HG02938 (cell line): ENCODE data around the gene ZNF611.
"Not testable (repeated sequence)": the region's sequence is repeated elsewhere in the genome, so short reads cannot be mapped to it uniquely, and the experiment has no call there.

ENCODE experiments used
- ATAC-seq: cut with Tn5 transposase; IDR thresholded peaks from one replicate; pipeline ENCODE4 v1.9.1; 2021; ENCODE audit warnings: mild to moderate bottlenecking, moderate library complexity; ENCODE audit not compliant: unreplicated experiment

The ZNF611 gene

DNA sequence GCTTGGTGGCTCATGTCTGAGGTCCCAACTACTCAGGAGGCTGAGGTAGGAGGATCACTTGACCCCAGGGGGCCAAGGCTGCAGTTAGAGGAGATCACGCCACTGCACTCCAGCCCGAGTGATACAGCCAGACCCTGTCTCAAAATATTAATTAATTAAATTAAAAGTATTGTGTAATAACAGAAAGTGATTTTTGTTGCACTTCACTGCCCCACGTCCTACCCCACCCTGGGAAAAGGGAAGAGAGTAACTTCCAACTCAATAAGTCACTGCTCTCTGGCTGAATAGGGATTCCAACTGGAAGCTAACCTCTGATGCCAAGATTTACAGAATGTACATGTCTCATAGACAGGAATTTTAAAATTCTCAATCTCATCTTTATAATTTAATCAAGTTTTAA, 47.2 kb downstream of the ZNF611 start:
- no peak for ATAC-seq

GRCh38 chr19:52685811-52686210, 49.0 kb downstream of the ZNF611 start:
- no peak for ATAC-seq

DNA sequence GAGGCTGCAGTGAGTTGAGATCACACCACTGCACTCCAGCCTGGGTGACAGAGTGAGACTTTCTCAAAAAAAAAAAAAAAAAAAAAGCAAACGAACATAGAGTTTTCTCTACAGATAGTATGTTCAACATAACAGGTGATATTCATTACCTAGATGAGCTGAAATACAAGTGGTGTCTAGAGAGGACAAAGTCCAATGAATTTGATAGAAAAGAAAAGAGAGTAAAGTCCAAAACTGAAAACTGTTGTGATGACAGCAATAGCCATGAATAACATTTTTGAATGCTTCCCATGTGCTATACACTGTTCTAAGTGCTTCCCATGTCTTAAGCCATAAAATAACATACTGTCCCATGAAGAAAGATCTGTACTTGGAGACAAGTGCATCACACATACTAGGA, 53.6 kb downstream of the ZNF611 start:
- not testable (repeated sequence) for ATAC-seq

DNA sequence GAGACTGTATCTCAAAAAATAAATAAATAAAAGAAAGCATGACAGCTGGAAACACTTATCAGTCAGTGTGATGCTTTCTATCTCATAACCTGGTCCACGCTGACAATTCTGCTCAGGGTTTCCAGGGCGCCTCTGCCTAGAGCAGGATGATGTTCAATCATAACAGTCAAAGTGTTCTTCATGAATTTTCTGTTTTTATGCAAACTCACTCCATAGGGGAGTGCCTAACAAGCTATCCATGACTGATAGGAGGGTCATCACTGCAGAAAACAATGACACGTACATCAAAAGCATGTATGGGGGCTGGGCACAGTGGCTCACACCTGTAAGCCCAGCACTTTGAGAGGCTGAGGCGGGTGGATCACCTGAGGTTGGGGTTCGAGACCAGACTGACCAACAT, 55.2 kb downstream of the ZNF611 start:
- no peak for ATAC-seq

DNA sequence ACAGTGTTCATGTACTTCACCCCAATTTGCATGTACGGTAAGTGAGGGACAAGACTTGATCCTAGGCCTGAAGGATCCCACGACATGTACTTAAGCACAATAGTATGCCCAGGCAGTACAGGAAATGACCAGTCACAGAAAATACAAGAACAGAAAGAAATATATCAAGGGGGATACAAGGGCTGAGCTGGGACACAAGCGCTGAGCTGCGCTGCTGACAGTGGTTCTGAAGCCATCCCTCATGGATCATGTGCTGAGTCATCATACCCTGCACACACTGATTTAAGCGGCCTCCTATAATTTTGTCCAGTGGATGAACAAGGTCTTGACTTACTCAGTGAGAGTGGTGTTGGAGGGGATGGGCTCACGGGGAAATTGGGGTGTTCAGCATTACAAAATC, 59.6 kb downstream of the ZNF611 start:
- not testable (repeated sequence) for ATAC-seq

DNA sequence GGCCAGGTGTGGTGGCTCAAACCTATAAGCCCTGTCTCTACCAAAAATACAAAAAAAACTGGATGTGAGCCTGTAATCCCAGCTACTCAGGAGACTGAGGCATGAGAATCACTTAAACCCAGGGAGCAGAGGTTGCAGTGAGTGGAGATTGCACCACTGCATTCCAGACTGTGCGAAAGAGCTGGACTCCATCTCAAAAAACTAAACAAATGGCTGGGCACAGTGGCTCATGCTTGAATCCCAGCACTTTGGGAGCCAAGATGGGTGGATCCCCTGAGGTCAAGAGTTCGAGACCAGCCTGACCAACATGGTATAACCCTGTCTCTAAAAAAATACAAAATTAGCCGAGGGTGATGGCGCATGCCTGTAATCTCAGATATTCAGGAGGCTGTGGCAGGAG, 61.8 kb downstream of the ZNF611 start:
- no peak for ATAC-seq

GRCh38 chr19:52670046-52670445, 64.8 kb downstream of the ZNF611 start:
- ATAC-seq = no peak

DNA sequence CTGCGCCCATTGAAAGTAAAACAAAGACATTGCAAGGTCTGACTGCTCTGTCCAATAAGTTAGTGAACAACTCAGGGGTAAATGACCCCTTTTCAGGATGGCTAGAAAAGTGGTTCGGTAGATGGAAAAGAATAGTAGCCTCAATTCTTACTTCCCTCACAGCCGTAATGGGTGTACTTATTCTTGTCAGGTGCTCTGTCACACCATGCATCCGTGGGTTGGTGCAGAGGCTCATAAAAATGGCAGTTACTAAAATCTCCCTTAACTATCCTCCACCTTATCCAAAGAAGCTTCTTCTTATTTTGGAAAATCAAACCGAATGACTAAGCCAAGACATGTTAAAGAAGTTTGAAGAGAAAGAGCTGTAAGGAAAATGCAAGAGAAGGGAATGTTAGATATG, 65.3 kb downstream of the ZNF611 start:
- ATAC-seq = no peak

DNA sequence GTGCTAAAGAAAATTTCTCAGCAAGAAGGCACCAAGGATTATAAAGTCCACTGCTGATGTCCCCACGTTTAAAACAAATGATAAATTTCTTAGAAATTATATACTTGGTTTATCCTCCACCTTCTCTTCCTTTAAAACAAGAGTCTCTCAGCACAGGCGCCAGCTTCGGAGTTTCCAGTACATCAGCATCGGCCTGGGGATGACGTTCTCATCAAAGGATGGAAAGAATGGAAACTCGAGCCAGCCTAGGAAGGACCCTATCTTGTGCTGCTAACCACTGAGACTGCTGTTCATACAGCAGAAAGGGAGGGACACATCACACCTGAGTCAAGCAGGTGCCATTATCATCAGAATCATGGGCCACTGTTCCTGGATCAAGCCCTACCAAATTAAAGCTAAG, 66.9 kb downstream of the ZNF611 start:
- ATAC-seq = no peak

DNA sequence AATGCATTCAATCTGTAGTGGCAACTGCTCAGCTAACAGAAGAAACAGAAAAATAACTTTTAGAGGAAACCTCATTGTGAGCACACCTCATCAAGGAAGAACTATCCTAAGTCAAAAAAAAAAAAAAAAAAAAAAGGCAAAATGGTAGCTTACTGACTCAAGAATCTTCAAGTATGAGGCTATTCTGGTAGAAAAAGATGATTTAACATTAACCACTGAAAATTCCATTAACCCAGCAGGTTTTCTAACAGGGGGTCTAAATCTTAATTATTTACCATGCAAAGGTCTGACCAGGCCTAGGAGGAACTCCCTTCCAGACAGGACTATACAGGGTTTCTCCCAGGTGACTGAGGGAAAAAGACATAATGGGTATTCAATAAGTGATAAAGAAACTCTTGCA, 68.3 kb downstream of the ZNF611 start:
- no peak for ATAC-seq

DNA sequence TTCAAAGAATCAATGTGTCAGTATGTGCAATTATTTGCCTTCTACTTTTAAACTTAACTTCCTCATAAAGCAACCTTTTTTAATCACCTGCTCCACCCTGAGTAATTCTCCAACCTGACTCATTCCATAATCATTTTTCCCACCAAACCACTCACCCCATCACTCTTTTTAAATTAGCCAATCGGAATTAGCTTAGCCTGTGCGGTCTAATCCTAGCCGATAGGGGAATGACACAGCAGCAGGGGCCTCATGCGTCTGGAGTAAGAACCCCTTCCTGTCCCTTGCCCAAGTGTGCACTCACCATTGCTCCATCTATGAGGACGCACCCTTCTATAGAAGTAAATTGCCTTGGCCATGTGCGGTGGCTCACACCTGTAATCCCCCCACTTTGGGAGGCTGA, 69.3 kb downstream of the ZNF611 start:
- ATAC-seq = no peak

DNA sequence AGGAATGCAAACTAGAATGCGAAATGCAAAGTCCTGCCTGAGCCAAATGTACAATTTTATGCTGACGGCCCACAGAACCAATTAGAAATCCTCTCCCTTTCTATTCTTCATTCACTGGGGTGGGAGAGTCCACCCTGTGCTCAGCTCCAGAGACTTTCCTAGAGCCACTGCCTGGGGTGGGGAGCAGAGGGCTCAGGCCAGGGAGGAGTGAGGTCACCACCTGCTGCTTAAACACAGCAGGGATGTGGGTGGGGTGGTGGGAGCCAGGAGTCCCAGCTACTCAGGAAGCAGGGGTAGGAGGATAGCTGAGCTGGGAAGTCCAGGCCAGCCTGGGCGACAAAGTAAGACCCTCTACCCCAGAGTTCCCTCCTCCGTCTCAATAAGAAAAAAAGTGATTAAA, 69.8 kb downstream of the ZNF611 start:
- ATAC-seq = no peak

DNA sequence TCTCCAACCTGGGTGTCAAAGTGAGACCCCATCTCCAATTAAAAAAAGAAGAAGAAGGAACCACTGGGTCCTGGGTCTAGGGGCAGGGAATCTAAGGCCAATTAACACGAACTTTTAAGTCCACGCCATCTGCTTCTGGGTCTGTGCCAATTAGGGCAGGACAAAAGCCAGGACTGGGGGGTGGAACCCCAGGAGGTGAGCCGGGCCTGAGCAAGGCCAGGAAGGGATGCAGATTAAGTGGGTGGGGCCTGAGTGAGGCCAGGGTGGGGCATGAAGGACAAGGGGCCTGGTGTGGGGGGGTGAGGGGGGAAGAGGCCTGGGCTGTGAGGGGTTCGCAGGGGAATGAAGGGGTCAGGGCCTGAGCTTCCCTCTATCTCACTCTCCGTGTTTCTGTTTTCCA, 70.4 kb downstream of the ZNF611 start:
- ATAC-seq = no peak

DNA sequence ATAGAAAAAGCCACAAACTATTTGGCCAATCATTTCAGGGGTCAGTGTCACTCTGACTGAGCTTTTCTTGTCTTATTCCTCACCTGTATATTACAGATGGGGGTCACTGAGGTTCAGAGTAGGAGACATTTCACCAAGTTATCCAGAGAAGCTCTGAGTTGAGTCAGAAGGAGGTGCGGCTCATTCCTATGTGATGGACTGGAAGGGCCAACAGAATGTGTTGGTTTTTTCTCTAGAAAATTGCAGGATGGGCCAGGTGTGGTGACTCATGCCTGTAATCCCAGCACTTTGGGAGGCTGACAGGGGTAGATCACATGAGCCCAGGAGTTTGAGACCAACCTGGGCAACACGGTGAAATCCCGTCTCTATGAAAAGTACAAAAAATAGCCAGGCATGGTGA, 72.2 kb downstream of the ZNF611 start:
- no peak for ATAC-seq

DNA sequence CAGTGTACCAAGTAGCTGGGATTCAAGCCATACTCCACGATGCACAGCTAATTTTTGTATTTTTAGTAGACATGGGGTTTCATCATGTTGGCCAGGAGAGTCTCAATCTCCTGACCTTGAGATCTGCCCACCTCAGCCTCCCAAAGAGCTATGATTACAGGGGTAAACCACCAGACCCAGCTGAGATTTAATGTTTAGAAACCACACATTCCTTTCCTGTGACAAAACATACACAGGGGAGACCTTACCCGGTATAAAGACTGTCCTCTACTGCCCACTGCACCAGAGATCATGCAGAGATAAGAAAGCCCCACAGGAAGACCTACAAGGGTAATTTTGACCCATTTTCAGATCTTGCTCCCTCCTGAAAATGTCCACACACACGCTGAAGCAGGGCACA, 73.9 kb downstream of the ZNF611 start:
- ATAC-seq = no peak

- no peak for ATAC-seq
Observed at GRCh38 chr19:52659013-52659412, 75.8 kb downstream of the ZNF611 start.

DNA sequence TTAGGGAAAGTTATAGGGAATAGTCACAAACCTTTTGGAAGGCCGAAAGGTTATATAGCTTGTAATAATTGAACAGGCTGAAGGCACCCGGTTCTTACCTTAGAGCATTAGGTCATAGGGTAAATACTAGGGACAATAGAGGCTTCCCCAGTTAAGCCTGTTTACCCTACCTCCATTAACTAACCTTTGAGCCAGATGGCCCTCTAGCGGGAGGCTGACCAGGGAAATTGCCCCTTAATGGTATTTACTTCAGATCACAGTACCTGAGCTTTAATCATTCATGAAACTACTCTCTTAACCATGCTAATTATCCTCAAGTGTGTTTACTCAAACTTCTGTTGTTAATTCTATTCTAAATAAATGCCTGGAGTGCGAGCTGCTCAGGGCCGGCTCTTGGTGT, 76.2 kb downstream of the ZNF611 start:
- ATAC-seq = no peak

GRCh38 chr19:52653161-52653560, 81.7 kb downstream of the ZNF611 start:
- no peak for ATAC-seq
